GM23338 (cell line): Measurements from ENCODE around the gene LAYN. TPM values are rescaled to one million over a fixed set of nuclear protein-coding genes. Genes with fewer than 3 reads are reported as not detected.

Experiments used
- ATAC-seq: fragments of 200-7000 bp; cut with Tn5 transposase; 3 replicates; pipeline ENCODE4 v1.9.1; 2020
- DNase-seq: peaks from one replicate; pipeline ENCODE4 v3.0.0-alpha.2; 2015; ENCODE audit warnings: low spot score
- H2AFZ ChIP-seq: fragments of 200-600 bp; sonication (generic); 2 replicates; pipeline ENCODE4 v1.8.0; 2016; ENCODE audit warnings: antibody characterized with exemption, mild to moderate bottlenecking, moderate library complexity
- H3F3A ChIP-seq: fragments of 200-600 bp; sonication (generic); replicated peaks from 2 replicates; pipeline ENCODE4 v1.8.0; 2017; ENCODE audit warnings: antibody characterized with exemption, mixed run types, low read depth
- H3K27ac ChIP-seq: fragments of 200-600 bp; sonication (generic); 2 replicates; pipeline ENCODE4 v1.6.1; 2016; ENCODE audit warnings: low read depth
- H3K27me3 ChIP-seq: fragments of 200-600 bp; sonication (generic); 2 replicates; pipeline ENCODE4 v1.8.0; 2016; ENCODE audit warnings: mild to moderate bottlenecking, mixed run types, moderate library complexity; ENCODE audit not compliant: insufficient read depth
- H3K36me3 ChIP-seq: fragments of 200-600 bp; sonication (generic); 2 replicates; pipeline ENCODE4 v1.8.0; 2016; ENCODE audit warnings: mild to moderate bottlenecking; ENCODE audit not compliant: insufficient read depth
- H3K4me1 ChIP-seq: fragments of 200-600 bp; sonication (generic); 2 replicates; pipeline ENCODE4 v1.8.0; 2016; ENCODE audit warnings: mild to moderate bottlenecking, moderate library complexity; ENCODE audit not compliant: insufficient read depth
- H3K4me2 ChIP-seq: fragments of 200-600 bp; sonication (generic); 2 replicates; pipeline ENCODE4 v1.7.1; 2017; ENCODE audit warnings: mixed run types
- H3K4me3 ChIP-seq: fragments of 200-600 bp; sonication (generic); 2 replicates; pipeline ENCODE4 v1.6.1; 2016; ENCODE audit warnings: mixed run types
- H3K79me2 ChIP-seq: fragments of 200-600 bp; sonication (generic); replicated peaks from 2 replicates; pipeline ENCODE4 v1.8.0; 2017; ENCODE audit warnings: mild to moderate bottlenecking; ENCODE audit not compliant: insufficient read depth
- H3K9me2 ChIP-seq: fragments of 200-600 bp; sonication (generic); 2 replicates; pipeline ENCODE4 v1.8.0; 2017; ENCODE audit not compliant: insufficient read depth
- H4K20me1 ChIP-seq: fragments of 200-600 bp; sonication (generic); replicated peaks from 2 replicates; pipeline ENCODE4 v1.8.0; 2017; ENCODE audit warnings: mild to moderate bottlenecking; ENCODE audit not compliant: insufficient read depth
- H3K27ac Mint-ChIP-seq: 2 replicates; pipeline ENCODE4 v1.8.0; 2020; ENCODE audit warnings: inconsistent platforms, mild to moderate bottlenecking, moderate library complexity, mixed read lengths
- H3K27me3 Mint-ChIP-seq: 3 replicates; pipeline ENCODE4 v1.8.0; 2022; ENCODE audit warnings: low read depth, mild to moderate bottlenecking, moderate library complexity, mixed read lengths, inconsistent platforms; ENCODE audit not compliant: insufficient read depth, poor library complexity
- H3K36me3 Mint-ChIP-seq: 3 replicates; pipeline ENCODE4 v1.8.0; 2021; ENCODE audit warnings: low read depth, mild to moderate bottlenecking, inconsistent platforms, moderate library complexity, mixed read lengths
- H3K4me1 Mint-ChIP-seq: 3 replicates; pipeline ENCODE4 v1.8.0; 2020; ENCODE audit warnings: mild to moderate bottlenecking, inconsistent platforms, mixed read lengths
- H3K4me3 Mint-ChIP-seq: 3 replicates; pipeline ENCODE4 v1.8.0; 2021; ENCODE audit warnings: moderate library complexity, mild to moderate bottlenecking, inconsistent platforms, mixed read lengths
- H3K9me3 Mint-ChIP-seq: 3 replicates; pipeline ENCODE4 v1.8.0; 2020; ENCODE audit warnings: moderate library complexity, mild to moderate bottlenecking, inconsistent platforms, mixed read lengths
- CREB1 ChIP-seq: fragments of 250-450 bp; sonication (Bioruptor Pico); IDR thresholded peaks from 2 replicates; pipeline ENCODE4 v1.5.0; 2020; ENCODE audit warnings: low read depth, mild to moderate bottlenecking, moderate library complexity
- JUNB ChIP-seq: IDR thresholded peaks from one replicate; pipeline ENCODE4 v1.6.1; 2016; ENCODE audit warnings: antibody characterized with exemption; ENCODE audit not compliant: unreplicated experiment
- NANOG ChIP-seq: IDR thresholded peaks from 2 replicates; pipeline ENCODE4 v1.6.1; 2016; ENCODE audit warnings: antibody characterized with exemption, borderline replicate concordance
- POLR2AphosphoS5 ChIP-seq: IDR thresholded peaks from 2 replicates; pipeline ENCODE4 v1.6.1; 2016; ENCODE audit warnings: antibody characterized with exemption, low read depth
- REST ChIP-seq: IDR thresholded peaks from one replicate; pipeline ENCODE4 v1.6.1; 2018; ENCODE audit warnings: antibody characterized with exemption; ENCODE audit not compliant: unreplicated experiment
- STAT1 ChIP-seq: IDR thresholded peaks from one replicate; pipeline ENCODE4 v1.6.1; 2016; ENCODE audit warnings: antibody characterized with exemption; ENCODE audit not compliant: unreplicated experiment
- ZNF114 ChIP-seq: fragments of 250-450 bp; sonication (Bioruptor Pico); IDR thresholded peaks from 2 replicates; pipeline ENCODE4 v1.5.0; 2020; ENCODE audit warnings: mild to moderate bottlenecking, moderate library complexity
- ZNF331 ChIP-seq: fragments of 250-450 bp; sonication (Bioruptor Pico); IDR thresholded peaks from 2 replicates; pipeline ENCODE4 v1.5.0; 2020; ENCODE audit warnings: low read depth, mild to moderate bottlenecking, moderate library complexity
- polyA plus RNA-seq: library from polyadenylated mRNA; unstranded; fragments of >200 nt; fragmentation: Nextera tagmentation; extraction: Ambion mirVana; gene quantifications from 2 replicates; pipeline ENCODE4 v1.2.1, GENCODE V29; 2016
- total RNA-seq: library from RNA; depleted of rRNA; stranded (reverse); fragments of >200 nt; shearing (Covaris generic); gene quantifications from 2 replicates; pipeline ENCODE4 v1.2.3, GENCODE V29; 2014

Gene LAYN
- total and polyA plus RNA-seq, 2 experiments from 2014 or later: 6.8 to 7.9 TPM

- no peaks in the 10 kb centered on the region for H3K79me2 ChIP-seq
- no peak overlapping the region for H3K27ac Mint-ChIP-seq
- DNase-seq: no peak
- peak overlapping the region; percentile 62 for H3K4me3 ChIP-seq
- no peaks in the 10 kb centered on the region for H4K20me1 ChIP-seq
- peak overlapping the region; percentile 57 for H3K4me3 Mint-ChIP-seq
- peak; percentile 14 for ATAC-seq
- H3K4me1 ChIP-seq: peaks cover 22% of the 10 kb centered on the region
- H3K27me3 ChIP-seq: peaks cover 45% of the 10 kb centered on the region
- no peaks in the 10 kb centered on the region for H3K36me3 Mint-ChIP-seq
- H2AFZ ChIP-seq: peak overlapping the region; percentile 70; the same call in 1 of the 2 replicates
- peaks cover 6% of the 10 kb centered on the region; the same call in 1 of the 2 replicates for H3F3A ChIP-seq
- no peaks in the 10 kb centered on the region for H3K9me2 ChIP-seq
- H3K4me1 Mint-ChIP-seq: peaks cover 11% of the 10 kb centered on the region; the same call in 2 of the 3 replicates
- H3K9me3 Mint-ChIP-seq: no peaks in the 10 kb centered on the region
- no peaks in the 10 kb centered on the region for H3K36me3 ChIP-seq
- H3K27me3 Mint-ChIP-seq: peaks cover 26% of the 10 kb centered on the region
- no peak for TF ChIP-seq JUNB
- TF ChIP-seq POLR2AphosphoS5: no peak
- TF ChIP-seq STAT1: no peak
- no peak for TF ChIP-seq NANOG
- TF ChIP-seq CREB1 (CRISPR knock-in tag): no peak
- no peak for TF ChIP-seq ZNF114
- TF ChIP-seq ZNF331 (CRISPR knock-in tag): no peak
- TF ChIP-seq REST: no peak
- no peak overlapping the region for H3K27ac ChIP-seq
- H3K4me2 ChIP-seq: peak overlapping the region; percentile 81
Observed at GRCh38 chr11:111513240-111513605, 27.3 kb upstream of the LAYN start.

GRCh38 chr11:111514216-111515031, 26.1 kb upstream of the LAYN start, which contains the start of gene HOATZ:
Gene HOATZ, plus strand, starts transcription at chr11:111514778. Its CDS starts 7 bp downstream, at chr11:111514785.
- H3K27me3 Mint-ChIP-seq: peaks cover 26% of the 10 kb centered on the region
- H3K4me3 ChIP-seq: peak within 1 kb of the TSS; percentile 61
- H3K27ac ChIP-seq: no peak within 1 kb of the TSS
- H3K4me2 ChIP-seq: peak within 1 kb of the TSS; percentile 84
- peaks cover 45% of the 10 kb centered on the region for H3K27me3 ChIP-seq
- no peaks in the 10 kb centered on the region for H4K20me1 ChIP-seq
- H3K27ac Mint-ChIP-seq: no peak within 1 kb of the TSS
- no peaks in the 10 kb centered on the region for H3K79me2 ChIP-seq
- H3K36me3 ChIP-seq: no peaks in the 10 kb centered on the region
- ATAC-seq: peak; percentile 57
- peak within 1 kb of the TSS; percentile 75 for H3K4me3 Mint-ChIP-seq
- H2AFZ ChIP-seq: no peak within 1 kb of the TSS; the same call in 1 of the 2 replicates
- peaks cover 11% of the 10 kb centered on the region; the same call in 2 of the 3 replicates for H3K4me1 Mint-ChIP-seq
- no peaks in the 10 kb centered on the region for H3K9me2 ChIP-seq
- peaks cover 6% of the 10 kb centered on the region; the same call in 1 of the 2 replicates for H3F3A ChIP-seq
- no peaks in the 10 kb centered on the region for H3K9me3 Mint-ChIP-seq
- peaks cover 22% of the 10 kb centered on the region for H3K4me1 ChIP-seq
- H3K36me3 Mint-ChIP-seq: no peaks in the 10 kb centered on the region
- peak; percentile 95 for DNase-seq
- TF ChIP-seq POLR2AphosphoS5: no peak
- TF ChIP-seq REST: no peak
